Astrocyte (in vitro differentiated cells and primary cell): ENCODE results near the gene APBB2. TPM values are rescaled to one million over a fixed set of nuclear protein-coding genes. Genes with fewer than 3 reads are reported as not detected.

Experiments
- DNase-seq: peaks from one replicate; pipeline ENCODE4 v3.0.0-alpha.2; 2010; ENCODE audit warnings: low read depth
- FAIRE-seq: peaks from 2 replicates; lab custom pipeline; 2011; peaks lifted over from hg19 to GRCh38; lab: Jason Lieb, UNC
- H2AFZ ChIP-seq: 2 replicates; pipeline ENCODE4 v1.6.0; 2012; ENCODE audit warnings: low read depth, low read length, inconsistent platforms
- H3K27ac ChIP-seq: 2 replicates; pipeline ENCODE4 v1.5.1; 2011; ENCODE audit warnings: low read depth, low read length, inconsistent platforms
- H3K27me3 ChIP-seq: 2 replicates; pipeline ENCODE4 v1.6.0; 2011; ENCODE audit warnings: low read length, inconsistent platforms; ENCODE audit not compliant: insufficient read depth
- H3K36me3 ChIP-seq: 2 replicates; pipeline ENCODE4 v1.5.1; 2011; ENCODE audit warnings: low read length, inconsistent platforms; ENCODE audit not compliant: insufficient read depth
- H3K4me1 ChIP-seq: 2 replicates; pipeline ENCODE4 v1.5.1; 2011; ENCODE audit warnings: low read length, inconsistent platforms; ENCODE audit not compliant: insufficient read depth
- H3K4me2 ChIP-seq: 2 replicates; pipeline ENCODE4 v1.6.0; 2012; ENCODE audit warnings: low read length, inconsistent platforms
- H3K4me3 ChIP-seq: 2 replicates; pipeline ENCODE4 v1.5.1; 2011; ENCODE audit warnings: low read depth, mild to moderate bottlenecking, low read length, inconsistent platforms; ENCODE audit not compliant: insufficient read depth
- H3K79me2 ChIP-seq: 2 replicates; pipeline ENCODE4 v1.6.0; 2012; ENCODE audit warnings: mild to moderate bottlenecking, low read length, inconsistent platforms; ENCODE audit not compliant: insufficient read depth
- H3K9ac ChIP-seq: 2 replicates; pipeline ENCODE4 v1.6.0; 2012; ENCODE audit warnings: mild to moderate bottlenecking, low read length, inconsistent platforms
- H3K9me3 ChIP-seq: 2 replicates; pipeline ENCODE4 v1.5.1; 2012; ENCODE audit warnings: low read depth, mild to moderate bottlenecking, low read length, inconsistent platforms; ENCODE audit not compliant: insufficient read depth
- H4K20me1 ChIP-seq: 2 replicates; pipeline ENCODE4 v1.6.0; 2012; ENCODE audit warnings: low read length, inconsistent platforms; ENCODE audit not compliant: insufficient read depth
- H3K27ac Mint-ChIP-seq: one replicate; pipeline ENCODE4 v1.8.0; 2021; ENCODE audit warnings: mild to moderate bottlenecking, mixed read lengths; ENCODE audit not compliant: unreplicated experiment
- H3K27me3 Mint-ChIP-seq: one replicate; pipeline ENCODE4 v1.8.0; 2021; ENCODE audit warnings: low read depth, mixed read lengths; ENCODE audit not compliant: unreplicated experiment
- H3K36me3 Mint-ChIP-seq: one replicate; pipeline ENCODE4 v1.8.0; 2021; ENCODE audit warnings: low read depth, mixed read lengths; ENCODE audit not compliant: unreplicated experiment
- H3K4me1 Mint-ChIP-seq: one replicate; pipeline ENCODE4 v1.8.0; 2021; ENCODE audit warnings: low read depth, mixed read lengths; ENCODE audit not compliant: unreplicated experiment
- H3K4me3 Mint-ChIP-seq: one replicate; pipeline ENCODE4 v1.8.0; 2021; ENCODE audit warnings: mild to moderate bottlenecking, moderate library complexity, mixed read lengths; ENCODE audit not compliant: unreplicated experiment
- H3K9me3 Mint-ChIP-seq: one replicate; pipeline ENCODE4 v1.8.0; 2021; ENCODE audit warnings: mild to moderate bottlenecking, mixed read lengths; ENCODE audit not compliant: unreplicated experiment
- CTCF ChIP-seq: IDR thresholded peaks from 2 replicates; pipeline ENCODE4 v1.5.1; 2011; ENCODE audit warnings: low read depth, mild to moderate bottlenecking, inconsistent platforms, low read length, moderate library complexity; ENCODE audit not compliant: insufficient read depth
- EZH2 ChIP-seq: IDR thresholded peaks from 2 replicates; pipeline ENCODE4 v1.6.1; 2012; ENCODE audit warnings: mild to moderate bottlenecking, low read length, inconsistent platforms; ENCODE audit not compliant: insufficient read depth
- total RNA-seq: library from RNA; stranded (reverse); gene quantifications from 2 replicates; pipeline ENCODE4 v1.2.1, GENCODE V29; 2021

The APBB2 gene
- total RNA-seq, 1 donor from 2014 or later, result 173 TPM

GRCh38 chr4:40952217-40952616 is 262.1 kb downstream of the APBB2 start:
- Histone ChIP-seq H3K9ac (no peak overlapping the region), H3K36me3 (no peaks in the 10 kb centered on the region), H3K79me2 (peaks cover 7% of the 10 kb centered on the region), H4K20me1 (peaks cover 47% of the 10 kb centered on the region), H3K4me2 (no peak overlapping the region), H3K27ac (no peak overlapping the region), H3K9me3 (no peaks in the 10 kb centered on the region), H2AFZ (no peak overlapping the region), H3K4me3 (no peak overlapping the region), H3K4me1 (no peaks in the 10 kb centered on the region), H3K27me3 (no peaks in the 10 kb centered on the region)
- FAIRE-seq, result no peak
- peaks cover 20% of the 10 kb centered on the region for H3K36me3 Mint-ChIP-seq
- H3K4me1 Mint-ChIP-seq, result peaks cover 12% of the 10 kb centered on the region
- H3K27ac Mint-ChIP-seq, result no peak overlapping the region
- H3K27me3 Mint-ChIP-seq, result no peaks in the 10 kb centered on the region
- TF ChIP-seq CTCF (no peak), EZH2 (no peak)
- no peaks in the 10 kb centered on the region for H3K9me3 Mint-ChIP-seq
- no peak for DNase-seq
- H3K4me3 Mint-ChIP-seq, result no peak overlapping the region

DNA sequence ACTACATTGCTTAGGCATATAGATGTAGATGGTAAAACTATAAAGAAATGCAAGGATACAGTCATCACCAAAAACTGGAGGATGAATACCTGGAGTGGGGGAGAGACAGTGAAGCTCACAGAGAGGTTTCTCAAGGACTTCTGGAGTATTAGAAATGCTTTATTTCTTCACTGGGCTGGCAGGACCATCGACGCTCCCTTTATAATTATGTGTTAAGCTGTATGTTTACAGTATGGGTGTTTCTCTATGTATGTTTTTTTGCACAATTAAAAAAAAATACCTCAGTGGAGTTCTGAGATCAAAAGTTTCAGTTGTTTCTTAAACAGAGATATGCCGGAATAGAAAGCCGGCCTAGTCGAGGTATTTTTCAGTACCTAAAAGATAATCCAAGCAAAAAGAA is 263.3 kb downstream of the APBB2 start:
- no peak for TF ChIP-seq EZH2
- no peak for TF ChIP-seq CTCF
- Histone ChIP-seq H3K79me2 (peaks cover 7% of the 10 kb centered on the region), H3K4me2 (no peak overlapping the region), H3K9me3 (no peaks in the 10 kb centered on the region), H3K4me1 (no peaks in the 10 kb centered on the region), H2AFZ (no peak overlapping the region), H3K9ac (no peak overlapping the region), H3K4me3 (no peak overlapping the region), H3K27ac (no peak overlapping the region), H3K27me3 (no peaks in the 10 kb centered on the region), H3K36me3 (no peaks in the 10 kb centered on the region), H4K20me1 (peaks cover 57% of the 10 kb centered on the region)
- no peaks in the 10 kb centered on the region for H3K27me3 Mint-ChIP-seq
- FAIRE-seq (no peak), DNase-seq (no peak)
- no peaks in the 10 kb centered on the region for H3K9me3 Mint-ChIP-seq
- no peak overlapping the region for H3K4me3 Mint-ChIP-seq
- peaks cover 12% of the 10 kb centered on the region for H3K4me1 Mint-ChIP-seq
- peaks cover 15% of the 10 kb centered on the region for H3K36me3 Mint-ChIP-seq
- H3K27ac Mint-ChIP-seq, result no peak overlapping the region

GRCh38 chr4:40949358-40950100 is 264.8 kb downstream of the APBB2 start:
- Mint-ChIP-seq H3K27ac (no peak overlapping the region), H3K4me1 (peaks cover 12% of the 10 kb centered on the region), H3K4me3 (no peak overlapping the region), H3K27me3 (no peaks in the 10 kb centered on the region), H3K9me3 (no peaks in the 10 kb centered on the region), H3K36me3 (peaks cover 11% of the 10 kb centered on the region)
- H3K9me3 ChIP-seq, result no peaks in the 10 kb centered on the region
- H3K27ac ChIP-seq, result no peak overlapping the region
- no peak overlapping the region for H3K4me2 ChIP-seq
- H2AFZ ChIP-seq, result no peak overlapping the region
- TF ChIP-seq CTCF (no peak), EZH2 (no peak)
- peaks cover 51% of the 10 kb centered on the region for H4K20me1 ChIP-seq
- H3K4me1 ChIP-seq, result no peaks in the 10 kb centered on the region
- no peaks in the 10 kb centered on the region for H3K27me3 ChIP-seq
- peaks cover 7% of the 10 kb centered on the region for H3K79me2 ChIP-seq
- FAIRE-seq (no peak), DNase-seq (no peak)
- no peak overlapping the region for H3K9ac ChIP-seq
- no peak overlapping the region for H3K4me3 ChIP-seq
- H3K36me3 ChIP-seq, result peaks cover 2% of the 10 kb centered on the region
